GM21528 (cell line): Measurements from ENCODE around the gene KLHL22.

Experiments used
- ATAC-seq: cut with Tn5 transposase; IDR thresholded peaks from one replicate; pipeline ENCODE4 v1.9.1; 2021; ENCODE audit warnings: mild to moderate bottlenecking, moderate library complexity; ENCODE audit not compliant: unreplicated experiment, low FRiP score

KLHL22 gene

GRCh38 chr22:20434773-20435172 lies 60.8 kb downstream of the KLHL22 start:
- no peak for ATAC-seq

- ATAC-seq: no peak
Observed at GRCh38 chr22:20434264-20434751, 61.3 kb downstream of the KLHL22 start.

GRCh38 chr22:20433686-20434241 lies 61.8 kb downstream of the KLHL22 start:
- no peak for ATAC-seq

- ATAC-seq: no peak
Observed at GRCh38 chr22:20433191-20433590, 62.4 kb downstream of the KLHL22 start.

- ATAC-seq: no peak
Observed at GRCh38 chr22:20432244-20432686, 63.3 kb downstream of the KLHL22 start.

GRCh38 chr22:20431511-20432192 lies 63.9 kb downstream of the KLHL22 start:
- no peak for ATAC-seq

GRCh38 chr22:20430720-20431510 lies 64.7 kb downstream of the KLHL22 start:
- ATAC-seq: no peak

- no peak for ATAC-seq
Observed at GRCh38 chr22:20430101-20430719, 65.4 kb downstream of the KLHL22 start.

- ATAC-seq: no peak
Observed at GRCh38 chr22:20429254-20430100, 66.1 kb downstream of the KLHL22 start.

GRCh38 chr22:20428496-20429253 lies 66.9 kb downstream of the KLHL22 start:
- ATAC-seq: no peak

GRCh38 chr22:20427945-20428417 lies 67.6 kb downstream of the KLHL22 start:
- no peak for ATAC-seq

GRCh38 chr22:20427104-20427944 lies 68.3 kb downstream of the KLHL22 start:
- no peak for ATAC-seq

- ATAC-seq: no peak
Observed at GRCh38 chr22:20426259-20426615, 69.4 kb downstream of the KLHL22 start.

- ATAC-seq: no peak
Observed at GRCh38 chr22:20425566-20426258, 69.9 kb downstream of the KLHL22 start.

- no peak for ATAC-seq
Observed at GRCh38 chr22:20424932-20425565, 70.5 kb downstream of the KLHL22 start.

GRCh38 chr22:20424568-20424931 lies 71.0 kb downstream of the KLHL22 start:
- ATAC-seq: no peak

GRCh38 chr22:20423906-20424551 lies 71.6 kb downstream of the KLHL22 start:
- ATAC-seq: no peak
